ENCODE results near the gene IGFBP3. TPM values are rescaled to one million over a fixed set of nuclear protein-coding genes. Genes with fewer than 3 reads are reported as not detected.

The IGFBP3 gene
- total RNA-seq, 1 experiment from 2014 or later = 4.1 TPM

DNA sequence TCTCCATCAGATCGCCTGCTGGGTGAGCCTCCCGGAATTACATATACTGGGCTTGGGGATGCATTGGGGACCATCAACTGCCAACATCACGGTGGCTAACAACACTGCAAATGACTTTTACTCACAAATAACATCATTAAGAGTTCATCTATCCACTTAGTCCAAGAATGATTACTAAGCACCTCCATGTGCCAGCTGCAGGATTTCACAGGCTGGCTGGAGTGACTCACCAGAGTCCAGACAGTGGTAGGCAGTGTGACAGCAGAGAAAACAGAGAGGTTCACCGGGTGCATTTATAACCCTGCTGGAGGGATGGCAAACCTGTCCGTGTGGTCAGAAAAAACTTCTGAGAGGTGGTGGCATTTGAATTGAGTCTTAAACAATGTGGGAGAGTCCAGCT, 3.2 kb upstream of the IGFBP3 start:
- Histone ChIP-seq H3K4me2 (ENCODE audit: low read length) (no peak overlapping the region), H3K4me3 (replicated peaks in 1 of 2; ENCODE audit: low read depth in 1 of 2, low read length in 2 of 2) (no peak overlapping the region), H2AFZ (ENCODE audit: low read depth, low read length, poor library complexity, severe bottlenecking) (no peak overlapping the region), H3K4me1 (ENCODE audit: control insufficient read depth in 1 of 2, insufficient read depth in 2 of 2, low read length in 2 of 2) (peaks cover 3 to 27% of the 10 kb centered on the region in 2 experiments; a peak in 2 of 4 replicates), H3K9ac (ENCODE audit: low read length) (no peak overlapping the region), H3K79me2 (ENCODE audit: insufficient read depth, low read length) (no peaks in the 10 kb centered on the region), H3K27ac (ENCODE audit: low read depth, low read length) (no peak overlapping the region), H4K20me1 (ENCODE audit: insufficient read depth) (no peaks in the 10 kb centered on the region), H3K9me3 (ENCODE audit: control insufficient read depth in 1 of 2, insufficient read depth in 1 of 2, low read depth in 1 of 2, low read length in 2 of 2) (no peaks in the 10 kb centered on the region), H3K36me3 (ENCODE audit: control insufficient read depth in 1 of 2, insufficient read depth in 2 of 2, low read length in 2 of 2) (no peaks in the 10 kb centered on the region), H3K27me3 (ENCODE audit: insufficient read depth, low read length) (peaks cover 8% of the 10 kb centered on the region; the same call in 1 of the 2 replicates), H3K9me2 (ENCODE audit: insufficient read depth) (no peaks in the 10 kb centered on the region)
- BruUV-seq (replicated peaks) = no TSS peak
- no peak for DNase-seq (ENCODE audit: low read depth, low spot score)
- ChIA-PET POLR2A (no interaction called here), RAD21 (ENCODE audit: low non-redundant PET in 1 of 2, low total read pairs in 2 of 2, uncharacterized antibody in 2 of 2, unreplicated experiment in 2 of 2) (no interaction called here), CTCF (interaction anchor here (1.2 to 2.8 kb wide), 3 partner anchors 11 to 420 kb away, joined by 4 to 13 read pairs (median 4); no protein-coding TSS in a partner anchor)
- ATAC-seq = no peak
- intact Hi-C loops (cut with micrococcal nuclease) = no loop called here
- TF ChIP-seq EGR1 (IDR thresholded peaks at IDR 0.05; ENCODE audit: low read depth) (no peak), RAD21 (IDR thresholded peaks at IDR 0.05; ENCODE audit: low read depth) (no peak), JUND (IDR thresholded peaks at IDR 0.05) (no peak), CEBPB (IDR thresholded peaks at IDR 0.05; ENCODE audit: low read depth) (no peak), SRF (IDR thresholded peaks at IDR 0.05; ENCODE audit: low read depth) (no peak), ZNF274 (IDR thresholded peaks at IDR 0.05; ENCODE audit: low read depth, low read length) (no peak), POLR2A (IDR thresholded peaks at IDR 0.05; ENCODE audit: borderline replicate concordance, extremely low read depth, insufficient read depth, insufficient read length) (no peak), ZFX (IDR thresholded peaks at IDR 0.05) (no peak), SP1 (IDR thresholded peaks at IDR 0.05; ENCODE audit: low read depth) (no peak), SIN3A (IDR thresholded peaks at IDR 0.05; ENCODE audit: low read depth) (no peak)
- TF ChIP-seq, protein P1, sequence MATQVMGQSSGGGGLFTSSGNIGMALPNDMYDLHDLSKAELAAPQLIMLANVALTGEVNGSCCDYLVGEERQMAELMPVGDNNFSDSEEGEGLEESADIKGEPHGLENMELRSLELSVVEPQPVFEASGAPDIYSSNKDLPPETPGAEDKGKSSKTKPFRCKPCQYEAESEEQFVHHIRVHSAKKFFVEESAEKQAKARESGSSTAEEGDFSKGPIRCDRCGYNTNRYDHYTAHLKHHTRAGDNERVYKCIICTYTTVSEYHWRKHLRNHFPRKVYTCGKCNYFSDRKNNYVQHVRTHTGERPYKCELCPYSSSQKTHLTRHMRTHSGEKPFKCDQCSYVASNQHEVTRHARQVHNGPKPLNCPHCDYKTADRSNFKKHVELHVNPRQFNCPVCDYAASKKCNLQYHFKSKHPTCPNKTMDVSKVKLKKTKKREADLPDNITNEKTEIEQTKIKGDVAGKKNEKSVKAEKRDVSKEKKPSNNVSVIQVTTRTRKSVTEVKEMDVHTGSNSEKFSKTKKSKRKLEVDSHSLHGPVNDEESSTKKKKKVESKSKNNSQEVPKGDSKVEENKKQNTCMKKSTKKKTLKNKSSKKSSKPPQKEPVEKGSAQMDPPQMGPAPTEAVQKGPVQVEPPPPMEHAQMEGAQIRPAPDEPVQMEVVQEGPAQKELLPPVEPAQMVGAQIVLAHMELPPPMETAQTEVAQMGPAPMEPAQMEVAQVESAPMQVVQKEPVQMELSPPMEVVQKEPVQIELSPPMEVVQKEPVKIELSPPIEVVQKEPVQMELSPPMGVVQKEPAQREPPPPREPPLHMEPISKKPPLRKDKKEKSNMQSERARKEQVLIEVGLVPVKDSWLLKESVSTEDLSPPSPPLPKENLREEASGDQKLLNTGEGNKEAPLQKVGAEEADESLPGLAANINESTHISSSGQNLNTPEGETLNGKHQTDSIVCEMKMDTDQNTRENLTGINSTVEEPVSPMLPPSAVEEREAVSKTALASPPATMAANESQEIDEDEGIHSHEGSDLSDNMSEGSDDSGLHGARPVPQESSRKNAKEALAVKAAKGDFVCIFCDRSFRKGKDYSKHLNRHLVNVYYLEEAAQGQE (IDR thresholded peaks at IDR 0.05; ENCODE audit: low read depth) = no peak
- TF ChIP-seq, protein P2, sequence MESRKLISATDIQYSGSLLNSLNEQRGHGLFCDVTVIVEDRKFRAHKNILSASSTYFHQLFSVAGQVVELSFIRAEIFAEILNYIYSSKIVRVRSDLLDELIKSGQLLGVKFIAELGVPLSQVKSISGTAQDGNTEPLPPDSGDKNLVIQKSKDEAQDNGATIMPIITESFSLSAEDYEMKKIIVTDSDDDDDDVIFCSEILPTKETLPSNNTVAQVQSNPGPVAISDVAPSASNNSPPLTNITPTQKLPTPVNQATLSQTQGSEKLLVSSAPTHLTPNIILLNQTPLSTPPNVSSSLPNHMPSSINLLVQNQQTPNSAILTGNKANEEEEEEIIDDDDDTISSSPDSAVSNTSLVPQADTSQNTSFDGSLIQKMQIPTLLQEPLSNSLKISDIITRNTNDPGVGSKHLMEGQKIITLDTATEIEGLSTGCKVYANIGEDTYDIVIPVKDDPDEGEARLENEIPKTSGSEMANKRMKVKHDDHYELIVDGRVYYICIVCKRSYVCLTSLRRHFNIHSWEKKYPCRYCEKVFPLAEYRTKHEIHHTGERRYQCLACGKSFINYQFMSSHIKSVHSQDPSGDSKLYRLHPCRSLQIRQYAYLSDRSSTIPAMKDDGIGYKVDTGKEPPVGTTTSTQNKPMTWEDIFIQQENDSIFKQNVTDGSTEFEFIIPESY (IDR thresholded peaks at IDR 0.05; ENCODE audit: extremely low read depth, insufficient replicate concordance, low read length) = no peak

Data from HCT116 (cell line).